HG02938 (cell line): ENCODE data around the gene POLR2F.
A peak's percentile ranks its signal among the peaks of the same experiment; 100 is the strongest.
"Not testable (repeated sequence)": the region's sequence is repeated elsewhere in the genome, so short reads cannot be mapped to it uniquely, and the experiment has no call there.

Experiments
- ATAC-seq: cut with Tn5 transposase; IDR thresholded peaks from one replicate; pipeline ENCODE4 v1.9.1; 2021; ENCODE audit warnings: mild to moderate bottlenecking, moderate library complexity; ENCODE audit not compliant: unreplicated experiment

Gene POLR2F

GRCh38 chr22:37951305-37951704 lies 2.2 kb upstream of the POLR2F start:
- ATAC-seq, result no peak

- ATAC-seq, result not testable (repeated sequence)
Measured at GRCh38 chr22:37952629-37953028, 870 bp upstream of the POLR2F start.

GRCh38 chr22:37953062-37953436 lies 450 bp upstream of the POLR2F start:
- peak; percentile 30 for ATAC-seq

GRCh38 chr22:37954686-37955085 lies 1.2 kb downstream of the POLR2F start:
- ATAC-seq, result no peak

GRCh38 chr22:37955825-37956397 lies 2.4 kb downstream of the POLR2F start:
- ATAC-seq, result not testable (repeated sequence)

GRCh38 chr22:37957232-37957631 lies 3.7 kb downstream of the POLR2F start:
- ATAC-seq, result no peak

GRCh38 chr22:37959231-37959825 lies 5.8 kb downstream of the POLR2F start:
- ATAC-seq, result no peak

GRCh38 chr22:37961062-37961461 lies 7.6 kb downstream of the POLR2F start:
- ATAC-seq, result no peak

- no peak for ATAC-seq
Measured at GRCh38 chr22:37965940-37966664, 12.6 kb downstream of the POLR2F start.

GRCh38 chr22:37967147-37967546 lies 13.6 kb downstream of the POLR2F start:
- no peak for ATAC-seq

GRCh38 chr22:37967637-37968451 lies 14.3 kb downstream of the POLR2F start:
- no peak for ATAC-seq

- no peak for ATAC-seq
Measured at GRCh38 chr22:37968452-37969251, 15.2 kb downstream of the POLR2F start.

GRCh38 chr22:37970864-37971263 lies 17.4 kb downstream of the POLR2F start:
- ATAC-seq, result no peak

- ATAC-seq, result no peak
Measured at GRCh38 chr22:37971475-37972434, 18.3 kb downstream of the POLR2F start.

- no peak for ATAC-seq
Measured at GRCh38 chr22:37972527-37972926, 19.0 kb downstream of the POLR2F start.

- ATAC-seq, result no peak
Measured at GRCh38 chr22:37973271-37974170, 20.0 kb downstream of the POLR2F start.

GRCh38 chr22:37975153-37975552 lies 21.7 kb downstream of the POLR2F start:
- no peak for ATAC-seq

- ATAC-seq, result not testable (repeated sequence)
Measured at GRCh38 chr22:37976022-37976421, 22.5 kb downstream of the POLR2F start.

GRCh38 chr22:37976547-37976946 lies 23.0 kb downstream of the POLR2F start:
- no peak for ATAC-seq
